Dermis blood vessel endothelial cell (primary cell): Measurements from ENCODE around the gene PEAR1. TPM values are rescaled to one million over a fixed set of nuclear protein-coding genes. Genes with fewer than 3 reads are reported as not detected.
A peak's percentile ranks its signal among the peaks of the same experiment; 100 is the strongest.

Experiments
- DNase-seq: peaks from one replicate; pipeline ENCODE4 v3.0.0; 2010
- total RNA-seq: library from RNA; depleted of rRNA; stranded (reverse); fragments of >200 nt; gene quantifications from 2 replicates; pipeline ENCODE4 v1.2.3, GENCODE V29; 2014

The PEAR1 gene
- total RNA-seq, 1 donor from 2014 or later, result 19.1 TPM

DNA sequence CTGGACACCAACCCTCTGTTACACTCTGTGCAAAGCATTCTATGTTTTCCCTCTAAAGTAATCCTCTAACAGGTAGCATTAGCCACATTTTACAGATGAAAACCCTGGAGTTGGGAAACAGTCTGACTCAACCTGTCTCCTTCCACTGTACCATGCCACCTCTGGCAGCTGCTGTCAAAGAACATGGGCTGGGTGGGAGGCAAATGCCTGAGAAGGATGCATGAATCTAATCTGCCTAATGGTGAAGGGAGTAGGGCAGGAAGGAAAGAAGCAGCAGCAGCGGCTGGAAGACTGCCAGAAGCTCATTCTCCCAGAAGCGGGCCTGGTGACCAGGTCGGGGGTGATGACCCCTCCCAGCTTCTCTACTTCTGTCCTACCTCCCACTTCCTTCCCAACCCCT, 48.7 kb downstream of the PEAR1 start:
- no peak for DNase-seq

DNA sequence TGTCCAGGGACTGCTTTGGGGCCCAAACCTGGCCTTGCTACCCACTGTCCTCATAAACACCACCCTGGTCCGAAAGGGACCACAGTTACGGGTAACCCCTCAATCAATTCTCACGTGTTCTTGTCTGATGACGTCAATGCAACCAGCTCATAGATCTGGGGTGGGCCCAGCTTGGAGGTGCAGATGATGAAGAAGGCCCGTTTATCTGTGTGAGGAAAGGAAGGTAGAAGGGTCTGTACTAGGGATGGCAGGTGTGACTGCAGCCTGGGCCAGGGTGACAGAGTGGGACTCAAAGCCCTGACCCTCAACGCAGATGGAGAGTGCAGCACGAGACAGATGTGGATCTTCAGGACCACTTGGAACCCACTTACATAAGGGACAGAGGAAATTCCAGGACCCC, 49.1 kb downstream of the PEAR1 start:
- no peak for DNase-seq

DNA sequence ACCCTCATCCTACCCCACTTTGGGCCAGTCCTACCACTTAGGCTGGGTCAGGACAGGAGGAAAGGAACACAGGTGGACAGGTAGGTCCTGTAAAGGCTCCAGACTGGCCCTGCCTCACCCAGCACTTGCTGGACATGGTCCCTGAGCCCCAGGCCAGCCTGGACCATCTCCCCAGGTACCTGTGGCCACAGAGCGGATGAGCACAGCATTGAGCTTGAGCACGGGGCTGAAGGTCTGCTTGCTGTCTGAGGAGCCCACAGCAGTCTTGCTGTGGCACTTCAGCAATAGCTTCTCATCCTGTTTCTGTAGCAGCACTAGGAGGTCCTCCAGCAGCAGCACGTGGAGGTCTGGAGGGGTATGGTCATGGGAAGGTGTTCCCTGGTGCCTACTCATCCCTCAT, 50.2 kb downstream of the PEAR1 start:
- DNase-seq, result no peak

DNA sequence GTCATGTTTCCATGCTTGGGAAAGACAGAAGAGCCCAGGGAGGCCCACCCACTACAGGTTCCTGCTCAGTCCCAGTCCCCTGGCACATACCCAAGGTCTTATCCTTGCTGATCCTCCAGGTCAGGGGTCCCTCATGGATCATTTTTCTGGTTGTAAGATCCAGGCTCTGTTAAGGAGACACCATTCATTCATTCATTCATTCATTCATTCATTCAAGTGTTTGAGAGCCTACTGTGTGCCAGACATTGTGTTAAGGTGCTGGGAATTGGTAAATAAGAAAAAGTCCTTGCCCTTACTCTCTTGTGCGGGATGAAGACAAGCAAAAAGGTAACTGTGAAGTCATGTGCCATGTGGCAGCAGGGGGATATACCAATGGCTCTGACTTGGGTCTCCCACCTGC, 50.8 kb downstream of the PEAR1 start:
- no peak for DNase-seq

- no peak for DNase-seq
These were observed 51.3 kb downstream of the PEAR1 start for GRCh38 chr1:156944848-156945247.

DNA sequence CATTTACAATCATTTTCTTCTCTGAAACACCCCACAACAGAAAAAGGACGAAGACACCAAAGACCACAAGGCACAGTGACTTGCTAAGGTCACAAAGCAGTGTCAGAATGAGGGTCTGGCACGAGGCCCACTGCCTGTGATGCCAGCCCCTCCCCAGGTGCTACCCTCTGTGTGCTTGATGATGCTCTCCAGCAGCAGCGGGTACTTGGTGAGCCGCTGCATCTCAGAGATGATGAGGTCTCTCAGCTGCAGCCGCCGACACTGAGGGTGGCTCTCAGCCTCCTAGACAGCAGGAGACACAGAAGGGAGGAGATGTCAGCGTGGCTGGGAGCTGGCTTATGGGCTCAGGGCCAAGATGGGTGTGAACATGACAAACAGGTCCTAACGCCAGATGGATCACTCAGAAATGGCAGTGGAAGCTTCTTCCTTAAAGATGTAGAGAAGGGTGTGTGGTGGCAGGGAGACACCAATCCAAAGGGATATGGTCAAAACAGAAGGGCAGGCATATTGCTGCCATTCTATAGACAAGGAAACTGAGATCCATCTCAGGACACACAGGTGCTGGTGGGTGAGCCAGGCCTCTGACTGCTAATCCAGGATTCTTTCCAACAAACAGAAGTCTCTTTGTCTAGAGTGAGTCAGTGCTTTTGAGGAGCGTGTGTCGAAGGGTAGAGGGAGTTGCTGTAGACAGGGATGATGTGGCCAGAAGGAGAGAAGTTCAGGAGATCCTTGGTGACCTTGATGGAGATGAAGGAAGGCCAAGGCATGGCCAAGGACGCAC, 52.6 kb downstream of the PEAR1 start:
- no peak for DNase-seq

DNA sequence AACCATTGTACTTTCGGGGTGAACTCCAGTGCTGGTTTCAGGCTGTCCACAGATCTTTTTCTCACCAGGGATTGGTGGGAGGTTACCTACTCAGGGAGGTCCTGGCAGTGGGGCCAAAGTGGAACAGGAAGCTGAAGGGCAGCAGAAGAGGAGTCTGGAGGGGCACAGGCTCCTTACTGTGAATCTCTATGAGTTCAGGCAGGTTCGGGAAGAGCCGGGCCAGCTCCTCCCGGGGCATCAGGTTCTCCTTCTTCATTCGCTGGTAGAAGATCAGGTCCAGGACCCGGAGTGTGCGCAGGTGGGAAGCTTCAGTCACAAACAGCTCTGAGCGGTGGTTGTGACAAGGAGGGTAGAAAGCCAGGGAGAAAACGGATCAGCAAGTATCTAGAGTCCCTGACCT, 53.6 kb downstream of the PEAR1 start:
- no peak for DNase-seq

GRCh38 chr1:156947818-156948525, 54.5 kb downstream of the PEAR1 start:
- DNase-seq, result no peak

DNA sequence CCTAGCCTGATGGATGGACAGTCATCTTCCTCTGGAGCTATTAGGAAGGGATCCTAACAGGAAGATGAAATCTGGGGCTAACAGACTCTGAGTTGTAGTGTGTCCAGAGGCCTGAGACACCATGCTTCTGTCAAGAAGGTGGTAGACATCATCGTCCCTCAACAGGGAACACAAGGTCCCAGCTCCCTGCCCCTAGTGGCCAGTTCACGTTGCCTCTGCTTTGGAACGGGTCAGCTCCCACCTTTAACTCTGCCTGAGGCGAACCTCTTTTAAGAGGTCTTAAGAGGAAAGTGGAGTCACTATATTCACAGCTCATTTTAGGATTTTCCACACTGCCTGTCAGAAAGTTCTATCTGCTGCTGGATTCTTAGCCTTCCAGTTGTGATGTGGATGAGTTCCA, 55.2 kb downstream of the PEAR1 start:
- DNase-seq, result no peak

GRCh38 chr1:156949127-156949526, 55.6 kb downstream of the PEAR1 start:
- DNase-seq, result no peak

DNA sequence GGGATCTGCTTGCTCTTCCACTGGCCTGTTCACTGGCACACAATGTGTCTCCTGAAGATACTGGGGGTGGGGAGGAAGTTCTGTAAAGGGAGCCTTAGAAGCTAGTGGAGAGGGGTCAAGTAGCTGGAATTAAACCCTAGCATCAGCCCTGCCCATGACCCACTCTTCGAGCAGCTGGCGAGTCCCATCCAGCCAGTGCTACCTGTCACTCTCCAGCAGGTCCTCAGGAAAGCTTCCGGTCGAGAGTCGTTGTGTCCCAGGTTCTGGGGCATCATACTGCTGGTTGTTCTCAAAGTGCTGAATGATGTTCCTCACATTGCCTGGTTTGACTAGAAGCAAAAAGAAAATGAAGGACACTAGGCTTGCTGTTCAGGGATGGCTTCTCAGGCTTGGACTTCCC, 57.9 kb downstream of the PEAR1 start:
- DNase-seq, result no peak

DNA sequence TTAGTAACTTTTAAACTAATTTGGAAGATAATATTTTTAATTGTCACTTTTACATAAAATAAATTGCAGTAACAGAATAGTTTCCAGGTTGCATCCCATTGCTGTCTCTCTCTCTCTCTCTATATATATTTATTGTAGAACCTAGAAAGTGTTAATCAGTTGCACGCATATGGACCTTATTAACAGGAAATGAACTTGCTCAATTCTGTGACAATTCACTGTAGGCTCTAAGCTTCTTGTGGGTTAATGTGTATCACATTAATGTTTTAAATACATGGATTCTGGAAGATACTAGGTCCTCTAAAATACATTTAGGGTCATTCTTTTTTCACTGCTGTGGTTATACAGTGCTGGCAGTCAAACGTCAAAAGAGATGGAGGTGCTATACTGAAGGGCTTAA, 60.1 kb downstream of the PEAR1 start:
- no peak for DNase-seq

GRCh38 chr1:156956333-156956732, 62.8 kb downstream of the PEAR1 start:
- no peak for DNase-seq

DNA sequence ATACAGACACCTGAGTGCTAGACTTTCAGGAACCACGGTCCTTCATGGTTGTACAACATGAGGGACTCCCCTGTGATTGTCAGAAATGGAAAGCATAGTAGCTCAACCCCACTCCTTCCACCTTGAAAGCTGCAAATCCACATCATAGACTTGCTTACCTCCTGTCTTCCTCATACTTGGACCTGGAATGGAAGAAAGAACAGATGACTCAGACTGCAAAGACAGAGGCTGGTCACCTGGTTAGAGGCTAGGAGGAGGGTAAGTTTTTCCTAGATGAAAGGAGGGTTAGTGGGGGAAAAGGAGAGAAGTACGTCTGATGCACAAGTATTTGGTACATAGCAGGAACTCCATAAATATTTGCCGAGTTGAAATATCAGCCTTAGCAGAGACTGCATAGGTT, 64.1 kb downstream of the PEAR1 start:
- no peak for DNase-seq

DNA sequence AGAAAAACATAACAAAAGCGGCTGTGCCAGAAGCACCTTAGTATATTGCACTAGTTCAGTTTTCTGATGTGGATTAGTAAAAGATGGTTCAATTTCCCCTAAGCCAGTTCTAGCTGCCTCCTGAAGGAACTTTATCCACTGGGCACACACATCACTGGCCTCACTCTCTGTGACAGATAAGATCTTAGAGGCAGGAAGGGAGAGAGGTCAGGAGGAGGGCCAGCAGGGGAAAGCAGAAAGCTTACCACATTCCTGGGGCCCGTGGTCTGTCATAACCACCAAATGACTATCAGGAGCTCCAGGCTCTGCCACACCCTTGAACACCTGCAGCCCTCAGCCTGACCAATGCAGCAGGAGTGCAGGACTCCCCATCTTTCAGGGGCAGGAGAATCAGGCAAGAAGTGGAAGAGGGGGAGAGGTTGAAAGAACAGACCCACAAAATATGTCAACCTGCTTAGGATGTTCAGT, 64.8 kb downstream of the PEAR1 start:
- DNase-seq, result peak; percentile 20

DNA sequence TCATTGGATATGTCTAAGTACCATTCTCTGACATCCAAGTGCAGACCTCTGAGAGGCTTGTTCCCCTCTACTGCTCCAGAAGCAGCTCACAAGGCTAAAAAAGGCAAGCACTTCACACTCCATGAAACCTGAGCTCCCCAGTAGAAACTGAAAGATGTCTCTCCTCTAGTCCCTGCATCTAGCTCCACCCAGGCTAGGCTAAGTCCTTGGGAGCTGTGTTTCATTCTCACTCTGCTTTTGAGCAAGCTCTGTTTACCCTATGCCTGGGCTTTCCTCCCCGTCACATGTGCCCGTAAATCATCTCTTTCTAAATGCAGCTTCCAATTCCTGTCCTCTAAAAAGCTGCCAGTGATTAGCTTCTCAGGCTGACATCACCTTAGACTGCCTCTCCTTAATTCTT, 65.9 kb downstream of the PEAR1 start:
- DNase-seq, result no peak

GRCh38 chr1:156959925-156960324, 66.4 kb downstream of the PEAR1 start:
- DNase-seq, result no peak

GRCh38 chr1:156961709-156962108, 68.2 kb downstream of the PEAR1 start:
- DNase-seq, result peak; percentile 23

GRCh38 chr1:156963621-156964020, 70.1 kb downstream of the PEAR1 start:
- no peak for DNase-seq

- DNase-seq, result no peak
These were observed 70.9 kb downstream of the PEAR1 start for GRCh38 chr1:156964441-156964840.
